OCI-LY3 (cell line): ENCODE results near the gene NHS.

Experiments
- EZH2phosphoT487 ChIP-seq: fragments of 200-600 bp; shearing (Covaris generic); IDR thresholded peaks from 2 replicates; pipeline ENCODE4 v1.6.1; 2018; ENCODE audit warnings: antibody characterized with exemption, mixed run types, low read depth
- TF ChIP-seq, protein P1 (sequence below): fragments of 200-600, 300-600 bp; sonication (generic); IDR thresholded peaks from 2 replicates; pipeline ENCODE4 v1.5.1; 2014; ENCODE audit warnings: antibody characterized with exemption, low read length, low read depth

DNA sequence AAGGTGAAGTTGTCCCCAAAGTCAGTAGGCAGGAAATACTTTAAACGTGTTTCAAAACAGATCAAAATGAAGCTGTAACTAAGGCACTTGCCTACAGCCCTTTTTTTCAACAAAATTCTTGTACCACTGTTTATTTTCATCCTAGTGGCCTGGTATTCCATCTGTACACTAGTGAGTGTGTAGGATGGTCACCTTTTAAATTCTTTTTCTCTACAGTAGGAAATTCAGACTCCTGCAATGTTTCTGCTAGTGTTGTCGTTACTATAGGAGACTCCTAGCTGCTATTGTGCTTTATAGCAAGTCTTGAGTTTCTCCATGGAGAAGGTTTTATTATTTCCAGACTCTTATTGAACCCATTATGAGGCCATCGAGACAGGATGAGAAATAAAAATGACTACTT lies 7.0 kb upstream of the NHS start:
- TF ChIP-seq, protein P1, sequence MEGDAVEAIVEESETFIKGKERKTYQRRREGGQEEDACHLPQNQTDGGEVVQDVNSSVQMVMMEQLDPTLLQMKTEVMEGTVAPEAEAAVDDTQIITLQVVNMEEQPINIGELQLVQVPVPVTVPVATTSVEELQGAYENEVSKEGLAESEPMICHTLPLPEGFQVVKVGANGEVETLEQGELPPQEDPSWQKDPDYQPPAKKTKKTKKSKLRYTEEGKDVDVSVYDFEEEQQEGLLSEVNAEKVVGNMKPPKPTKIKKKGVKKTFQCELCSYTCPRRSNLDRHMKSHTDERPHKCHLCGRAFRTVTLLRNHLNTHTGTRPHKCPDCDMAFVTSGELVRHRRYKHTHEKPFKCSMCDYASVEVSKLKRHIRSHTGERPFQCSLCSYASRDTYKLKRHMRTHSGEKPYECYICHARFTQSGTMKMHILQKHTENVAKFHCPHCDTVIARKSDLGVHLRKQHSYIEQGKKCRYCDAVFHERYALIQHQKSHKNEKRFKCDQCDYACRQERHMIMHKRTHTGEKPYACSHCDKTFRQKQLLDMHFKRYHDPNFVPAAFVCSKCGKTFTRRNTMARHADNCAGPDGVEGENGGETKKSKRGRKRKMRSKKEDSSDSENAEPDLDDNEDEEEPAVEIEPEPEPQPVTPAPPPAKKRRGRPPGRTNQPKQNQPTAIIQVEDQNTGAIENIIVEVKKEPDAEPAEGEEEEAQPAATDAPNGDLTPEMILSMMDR, result no peak
- no peak for TF ChIP-seq EZH2phosphoT487
